IMR-90 (cell line): ENCODE measurements around the gene IFIT1B.

Experiments
- BHLHE40 ChIP-seq: fragments of 150-350 bp; IDR thresholded peaks from 2 replicates; pipeline ENCODE4 v1.6.1; 2016; ENCODE audit warnings: mild to moderate bottlenecking, low read depth, low read length
- CEBPB ChIP-seq: IDR thresholded peaks from 2 replicates; pipeline ENCODE4 v1.6.1; 2012; ENCODE audit warnings: low read depth, low read length, improper control_type of control experiment
- ELK1 ChIP-seq: fragments of 150-350 bp; IDR thresholded peaks from 2 replicates; pipeline ENCODE4 v1.6.1; 2016; ENCODE audit warnings: low read depth, mild to moderate bottlenecking, low read length, moderate library complexity, borderline replicate concordance
- FOS ChIP-seq: fragments of 150-350 bp; IDR thresholded peaks from 2 replicates; pipeline ENCODE4 v1.6.1; 2016; ENCODE audit warnings: low read depth, low read length
- MAZ ChIP-seq: IDR thresholded peaks from 2 replicates; pipeline ENCODE4 v1.6.1; 2012; ENCODE audit warnings: low read depth, mild to moderate bottlenecking, low read length, improper control_type of control experiment, moderate library complexity, borderline replicate concordance
- MXI1 ChIP-seq: IDR thresholded peaks from 2 replicates; pipeline ENCODE4 v1.6.1; 2012; ENCODE audit warnings: low read depth, mild to moderate bottlenecking, low read length, moderate library complexity, borderline replicate concordance
- NFE2L2 ChIP-seq: fragments of 150-350 bp; IDR thresholded peaks from 2 replicates; pipeline ENCODE4 v1.6.1; 2016; ENCODE audit warnings: low read depth, mild to moderate bottlenecking, low read length
- POLR2A ChIP-seq: IDR thresholded peaks from 2 replicates; pipeline ENCODE4 v1.6.1; 2012; ENCODE audit warnings: mild to moderate bottlenecking, low read depth, low read length
- RAD21 ChIP-seq: IDR thresholded peaks from 2 replicates; pipeline ENCODE4 v1.6.1; 2012; ENCODE audit warnings: low read length, improper control_type of control experiment
- RCOR1 ChIP-seq: IDR thresholded peaks from 2 replicates; pipeline ENCODE4 v1.6.1; 2012; ENCODE audit warnings: mild to moderate bottlenecking, low read length, improper control_type of control experiment; ENCODE audit not compliant: insufficient replicate concordance
- RFX5 ChIP-seq: IDR thresholded peaks from 2 replicates; pipeline ENCODE4 v1.8.0; 2012; ENCODE audit warnings: low read depth, mild to moderate bottlenecking, low read length, moderate library complexity
- SMC3 ChIP-seq: fragments of 150-350 bp; IDR thresholded peaks from 2 replicates; pipeline ENCODE4 v1.6.1; 2016; ENCODE audit warnings: low read depth, mild to moderate bottlenecking, antibody characterized with exemption, low read length, moderate library complexity
- TF ChIP-seq, protein P1 (sequence below): conservative IDR thresholded peaks from 2 replicates; pipeline ENCODE4 v1.5.1; 2012; ENCODE audit warnings: mild to moderate bottlenecking, low read depth, low read length, improper control_type of control experiment
- TF ChIP-seq, protein P2 (sequence below): fragments of 150-350 bp; IDR thresholded peaks from 2 replicates; pipeline ENCODE4 v1.6.1; 2017; ENCODE audit warnings: mild to moderate bottlenecking, antibody characterized with exemption, low read length, low read depth

DNA sequence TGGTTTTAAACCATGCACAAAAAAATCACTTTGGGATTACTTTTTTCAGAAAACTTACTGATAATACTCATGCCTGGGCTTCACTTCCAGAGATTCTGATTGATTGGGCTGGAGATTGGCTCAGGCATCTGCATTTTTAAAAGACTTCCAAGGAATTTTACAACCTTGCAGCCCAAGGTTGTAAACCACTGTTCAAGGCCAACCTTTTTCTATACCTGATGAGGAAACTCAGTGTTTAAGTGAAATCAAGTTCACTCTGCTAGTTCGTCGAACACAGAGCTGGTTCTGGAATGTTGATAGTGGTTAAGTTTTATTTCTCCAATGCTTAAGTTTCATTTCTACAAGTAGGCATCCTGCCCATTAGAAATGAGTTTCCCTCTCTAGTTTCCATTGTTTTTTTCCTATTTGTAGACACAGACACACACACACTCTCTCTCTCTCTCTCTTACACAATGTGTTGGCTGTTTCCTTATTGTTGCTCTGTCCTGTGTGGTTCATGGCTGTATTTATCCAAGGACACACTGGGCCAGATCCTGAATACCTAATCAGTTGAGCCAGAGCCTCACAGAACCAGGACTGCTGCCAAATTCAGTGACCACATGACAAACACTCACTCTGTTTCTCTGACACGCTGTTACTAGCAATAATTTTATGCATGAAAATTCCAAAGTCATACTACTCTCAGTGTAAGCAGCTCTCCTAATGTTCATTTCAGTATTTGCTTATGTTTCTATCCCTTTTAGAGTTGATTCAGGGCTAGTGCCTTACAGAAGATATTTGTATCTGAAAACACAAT lies 3.7 kb upstream of the IFIT1B start:
- TF ChIP-seq BHLHE40 (no peak), CEBPB (peak; percentile 91), ELK1 (no peak), RCOR1 (no peak), POLR2A (no peak), NFE2L2 (no peak), MXI1 (no peak), MAZ (no peak), RFX5 (no peak), RAD21 (no peak), SMC3 (no peak), FOS (no peak)
- TF ChIP-seq, protein P1, sequence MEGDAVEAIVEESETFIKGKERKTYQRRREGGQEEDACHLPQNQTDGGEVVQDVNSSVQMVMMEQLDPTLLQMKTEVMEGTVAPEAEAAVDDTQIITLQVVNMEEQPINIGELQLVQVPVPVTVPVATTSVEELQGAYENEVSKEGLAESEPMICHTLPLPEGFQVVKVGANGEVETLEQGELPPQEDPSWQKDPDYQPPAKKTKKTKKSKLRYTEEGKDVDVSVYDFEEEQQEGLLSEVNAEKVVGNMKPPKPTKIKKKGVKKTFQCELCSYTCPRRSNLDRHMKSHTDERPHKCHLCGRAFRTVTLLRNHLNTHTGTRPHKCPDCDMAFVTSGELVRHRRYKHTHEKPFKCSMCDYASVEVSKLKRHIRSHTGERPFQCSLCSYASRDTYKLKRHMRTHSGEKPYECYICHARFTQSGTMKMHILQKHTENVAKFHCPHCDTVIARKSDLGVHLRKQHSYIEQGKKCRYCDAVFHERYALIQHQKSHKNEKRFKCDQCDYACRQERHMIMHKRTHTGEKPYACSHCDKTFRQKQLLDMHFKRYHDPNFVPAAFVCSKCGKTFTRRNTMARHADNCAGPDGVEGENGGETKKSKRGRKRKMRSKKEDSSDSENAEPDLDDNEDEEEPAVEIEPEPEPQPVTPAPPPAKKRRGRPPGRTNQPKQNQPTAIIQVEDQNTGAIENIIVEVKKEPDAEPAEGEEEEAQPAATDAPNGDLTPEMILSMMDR = no peak
- TF ChIP-seq, protein P2, sequence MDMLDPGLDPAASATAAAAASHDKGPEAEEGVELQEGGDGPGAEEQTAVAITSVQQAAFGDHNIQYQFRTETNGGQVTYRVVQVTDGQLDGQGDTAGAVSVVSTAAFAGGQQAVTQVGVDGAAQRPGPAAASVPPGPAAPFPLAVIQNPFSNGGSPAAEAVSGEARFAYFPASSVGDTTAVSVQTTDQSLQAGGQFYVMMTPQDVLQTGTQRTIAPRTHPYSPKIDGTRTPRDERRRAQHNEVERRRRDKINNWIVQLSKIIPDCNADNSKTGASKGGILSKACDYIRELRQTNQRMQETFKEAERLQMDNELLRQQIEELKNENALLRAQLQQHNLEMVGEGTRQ = peak; percentile 61
